Liver (tissue), 9 donors: ENCODE measurements around the gene TRAPPC12. TPM values are rescaled to one million over a fixed set of nuclear protein-coding genes. Genes with fewer than 3 reads are reported as not detected.

Experiments
- DNase-seq: peaks from one replicate; pipeline ENCODE4 v3.0.0-alpha.2; 2017; ENCODE audit warnings: low spot score
- H3K27ac ChIP-seq, 2 donors: one replicate each; pipeline ENCODE4 v1.7.0; 2013; ENCODE audit warnings: inconsistent platforms in 2 of 2, low read length in 2 of 2, control low read depth in 1 of 2, low read depth in 1 of 2, mild to moderate bottlenecking in 1 of 2
- H3K27me3 ChIP-seq, 4 donors: one replicate each; pipeline versions ENCODE4 v1.6.1 to v1.7.0; 2013; ENCODE audit warnings: low read length in 3 of 4, inconsistent platforms in 1 of 4, mild to moderate bottlenecking in 1 of 4, moderate library complexity in 1 of 4; ENCODE audit not compliant: control insufficient read depth in 4 of 4, insufficient read depth in 4 of 4
- H3K36me3 ChIP-seq, 4 donors: one replicate each; pipeline versions ENCODE4 v1.6.1 to v1.7.0; 2013; ENCODE audit warnings: low read length in 3 of 4, mild to moderate bottlenecking in 3 of 4, low read depth in 1 of 4, moderate library complexity in 1 of 4; ENCODE audit not compliant: control insufficient read depth in 4 of 4, insufficient read depth in 3 of 4
- H3K4me1 ChIP-seq, 4 donors: one replicate each; pipeline versions ENCODE4 v1.6.1 to v1.7.0; 2013; ENCODE audit warnings: low read length in 3 of 4, mild to moderate bottlenecking in 3 of 4, moderate library complexity in 1 of 4; ENCODE audit not compliant: control insufficient read depth in 4 of 4, insufficient read depth in 4 of 4
- H3K4me3 ChIP-seq, 3 donors: one replicate each; pipeline versions ENCODE4 v1.6.1 to v1.7.0; 2013; ENCODE audit warnings: low read length in 3 of 3, control low read depth in 1 of 3, low read depth in 1 of 3, mild to moderate bottlenecking in 1 of 3
- H3K9ac ChIP-seq, 2 donors: one replicate each; pipeline ENCODE4 v1.7.0; 2013; ENCODE audit warnings: low read length in 2 of 2, mild to moderate bottlenecking in 2 of 2, moderate library complexity in 2 of 2, control low read depth in 1 of 2, low read depth in 1 of 2
- H3K9me3 ChIP-seq, 4 donors: one replicate each; pipeline versions ENCODE4 v1.6.1 to v1.7.0; 2013; ENCODE audit warnings: low read length in 3 of 4; ENCODE audit not compliant: control insufficient read depth in 4 of 4
- EGR1 ChIP-seq, 2 donors: IDR thresholded peaks; 2 replicates each; pipeline ENCODE4 v1.6.1; 2016 to 2018; ENCODE audit warnings: antibody characterized with exemption in 2 of 2, low read depth in 2 of 2
- GABPA ChIP-seq, 2 donors: IDR thresholded peaks in 1 of 2; conservative IDR thresholded peaks in 1 of 2; 2 replicates each; pipeline ENCODE4 v1.6.1; 2016; ENCODE audit warnings: antibody characterized with exemption in 2 of 2, mild to moderate bottlenecking in 1 of 2, moderate library complexity in 1 of 2
- HNF4A ChIP-seq, 2 donors: conservative IDR thresholded peaks; 2 replicates each; pipeline ENCODE4 v1.6.1; 2016; ENCODE audit warnings: antibody characterized with exemption in 2 of 2, mild to moderate bottlenecking in 2 of 2
- HNF4G ChIP-seq: IDR thresholded peaks from 2 replicates; pipeline ENCODE4 v1.6.1; 2016; ENCODE audit warnings: antibody characterized with exemption
- JUND ChIP-seq, 2 donors: IDR thresholded peaks; 2 replicates each; pipeline ENCODE4 v1.6.1; 2016; ENCODE audit warnings: antibody characterized with exemption in 2 of 2
- NR2F2 ChIP-seq: IDR thresholded peaks from 2 replicates; pipeline ENCODE4 v1.6.1; 2016; ENCODE audit warnings: antibody characterized with exemption
- RAD21 ChIP-seq, 2 donors: IDR thresholded peaks; 2 replicates each; pipeline ENCODE4 v1.6.1; 2016; ENCODE audit warnings: antibody characterized with exemption in 2 of 2, mild to moderate bottlenecking in 2 of 2
- SP1 ChIP-seq: IDR thresholded peaks from 2 replicates; pipeline ENCODE4 v1.6.1; 2018; ENCODE audit warnings: antibody characterized with exemption, mild to moderate bottlenecking
- TAF1 ChIP-seq: conservative IDR thresholded peaks from 2 replicates; pipeline ENCODE4 v1.6.1; 2016; ENCODE audit warnings: antibody characterized with exemption, mild to moderate bottlenecking
- YY1 ChIP-seq: IDR thresholded peaks from 2 replicates; pipeline ENCODE4 v1.6.1; 2016; ENCODE audit warnings: antibody characterized with exemption, mild to moderate bottlenecking
- WGBS: extraction: QIAGEN DNeasy Blood & Tissue Kit; methylation state at CpG from one replicate; pipeline ENCODE4 v1.1.7; 2013; 5-methylcytosine and 5-hydroxymethylcytosine counted together
- polyA plus RNA-seq, 2 donors: library from polyadenylated mRNA; stranded (reverse) in 1 of 2; unstranded in 1 of 2; fragments of 200-250 nt in 1 of 2; fragments of >200 nt in 1 of 2; fragmentation: Nextera tagmentation in 1 of 2; extraction: Ambion mirVana in 1 of 2; gene quantifications; one replicate each; pipeline versions ENCODE4 v1.2.1 to v1.2.3, GENCODE V29; 2013 to 2015
- total RNA-seq, 2 donors: library from RNA; depleted of rRNA; stranded (reverse); fragments of >200 nt; gene quantifications; one replicate each; pipeline ENCODE4 v1.2.3, GENCODE V29; 2014
- TF ChIP-seq, protein P1 (sequence below): IDR thresholded peaks from 2 replicates; pipeline ENCODE4 v1.6.1; 2016; ENCODE audit warnings: antibody characterized with exemption
- TF ChIP-seq, protein P2 (sequence below): IDR thresholded peaks from 2 replicates; pipeline ENCODE4 v1.6.1; 2016; ENCODE audit warnings: antibody characterized with exemption
- TF ChIP-seq, protein P3 (sequence below): IDR thresholded peaks from 2 replicates; pipeline ENCODE4 v1.6.1; 2016; ENCODE audit warnings: antibody characterized with exemption
- donor health status: healthy.
- donor health status: healthy.
- donor health status: healthy.
- donor health status: healthy.
- donor health status: healthy.

TRAPPC12 gene
- total and polyA plus RNA-seq, 4 donors = 30.2 to 60.9 (median 39.7) TPM

DNA sequence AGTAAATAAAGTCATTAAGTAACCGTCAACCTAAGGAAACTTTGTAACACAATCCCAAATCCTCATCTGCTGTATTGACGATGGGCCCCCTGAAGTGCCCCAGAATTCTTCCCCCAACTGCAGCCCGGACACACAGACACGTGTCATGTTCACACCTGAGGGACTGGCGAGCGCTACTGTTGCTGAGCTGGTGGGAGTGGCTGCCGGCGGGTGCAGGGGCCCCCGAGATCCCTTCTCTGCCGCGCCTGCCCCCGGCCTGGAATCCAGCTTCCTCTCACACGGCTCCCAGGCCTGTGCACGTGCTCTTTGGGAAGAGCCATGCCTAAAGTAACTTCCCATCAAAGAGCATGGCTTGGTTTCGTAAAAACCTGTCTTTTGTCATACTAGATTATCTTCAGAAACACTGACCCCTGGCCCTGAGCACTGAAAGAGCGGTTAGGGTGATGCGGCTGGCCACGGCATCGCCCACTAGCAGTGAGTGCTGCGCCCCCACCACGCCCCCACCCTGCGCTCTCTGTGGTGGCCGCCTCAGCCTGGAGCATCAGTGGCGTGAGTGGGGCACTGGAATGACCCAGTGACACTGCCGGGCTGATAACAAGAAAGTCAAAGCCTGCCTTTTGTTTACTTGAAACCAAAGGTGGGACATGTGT is 83.8 kb downstream of the TRAPPC12 start:
- H3K9ac ChIP-seq = no peak overlapping the region
- H3K9me3 ChIP-seq = no peaks in the 10 kb centered on the region
- H3K4me1 ChIP-seq = peaks cover 0 to 13% (median 8%) of the 10 kb centered on the region in 4 donors
- no peak overlapping the region for H3K27ac ChIP-seq
- WGBS = 92% methylated on average over 25 of the region's 25 CpGs
- TF ChIP-seq, protein P1, sequence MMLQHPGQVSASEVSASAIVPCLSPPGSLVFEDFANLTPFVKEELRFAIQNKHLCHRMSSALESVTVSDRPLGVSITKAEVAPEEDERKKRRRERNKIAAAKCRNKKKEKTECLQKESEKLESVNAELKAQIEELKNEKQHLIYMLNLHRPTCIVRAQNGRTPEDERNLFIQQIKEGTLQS = no peak
- TF ChIP-seq TAF1 (no peak), NR2F2 (no peak), GABPA (IDR thresholded peaks at IDR 0.05 in 1 of 2, conservative IDR thresholded peaks at IDR 0.05 in 1 of 2) (no peak), HNF4G (no peak), YY1 (no peak), SP1 (no peak)
- TF ChIP-seq, protein P2, sequence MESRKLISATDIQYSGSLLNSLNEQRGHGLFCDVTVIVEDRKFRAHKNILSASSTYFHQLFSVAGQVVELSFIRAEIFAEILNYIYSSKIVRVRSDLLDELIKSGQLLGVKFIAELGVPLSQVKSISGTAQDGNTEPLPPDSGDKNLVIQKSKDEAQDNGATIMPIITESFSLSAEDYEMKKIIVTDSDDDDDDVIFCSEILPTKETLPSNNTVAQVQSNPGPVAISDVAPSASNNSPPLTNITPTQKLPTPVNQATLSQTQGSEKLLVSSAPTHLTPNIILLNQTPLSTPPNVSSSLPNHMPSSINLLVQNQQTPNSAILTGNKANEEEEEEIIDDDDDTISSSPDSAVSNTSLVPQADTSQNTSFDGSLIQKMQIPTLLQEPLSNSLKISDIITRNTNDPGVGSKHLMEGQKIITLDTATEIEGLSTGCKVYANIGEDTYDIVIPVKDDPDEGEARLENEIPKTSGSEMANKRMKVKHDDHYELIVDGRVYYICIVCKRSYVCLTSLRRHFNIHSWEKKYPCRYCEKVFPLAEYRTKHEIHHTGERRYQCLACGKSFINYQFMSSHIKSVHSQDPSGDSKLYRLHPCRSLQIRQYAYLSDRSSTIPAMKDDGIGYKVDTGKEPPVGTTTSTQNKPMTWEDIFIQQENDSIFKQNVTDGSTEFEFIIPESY = no peak
- H3K27me3 ChIP-seq = no peaks in the 10 kb centered on the region
- no peak for DNase-seq
- H3K4me3 ChIP-seq = no peak overlapping the region
- peaks cover 9 to 35% (median 27%) of the 10 kb centered on the region in 4 donors for H3K36me3 ChIP-seq

DNA sequence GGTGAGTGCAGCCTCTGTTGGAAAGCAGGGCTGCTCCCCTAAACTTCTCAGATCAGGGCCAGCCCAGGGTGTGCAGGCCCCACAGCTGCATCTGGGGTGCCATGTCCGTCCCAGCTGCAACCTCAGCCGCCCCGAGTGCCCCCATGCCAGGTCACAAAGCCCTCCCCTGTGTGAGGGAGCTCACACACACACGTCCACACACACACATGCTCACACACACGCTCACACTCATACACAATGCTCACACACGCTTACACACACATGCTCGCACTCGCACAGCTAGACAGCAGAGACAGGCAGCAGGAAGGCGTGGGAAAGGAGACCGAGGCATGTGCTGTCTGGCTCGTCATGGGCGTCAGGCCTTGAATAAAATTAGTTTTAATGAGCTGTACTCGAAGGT is 84.5 kb downstream of the TRAPPC12 start:
- H3K4me3 ChIP-seq = no peak overlapping the region
- no peak for DNase-seq
- peaks cover 0 to 13% (median 8%) of the 10 kb centered on the region in 4 donors for H3K4me1 ChIP-seq
- WGBS = 97% methylated on average over 13 of the region's 13 CpGs
- peaks cover 9 to 37% (median 30%) of the 10 kb centered on the region in 4 donors for H3K36me3 ChIP-seq
- H3K27me3 ChIP-seq = no peaks in the 10 kb centered on the region
- TF ChIP-seq JUND (IDR thresholded peaks at IDR 0.05) = no peak
- TF ChIP-seq, protein P3, sequence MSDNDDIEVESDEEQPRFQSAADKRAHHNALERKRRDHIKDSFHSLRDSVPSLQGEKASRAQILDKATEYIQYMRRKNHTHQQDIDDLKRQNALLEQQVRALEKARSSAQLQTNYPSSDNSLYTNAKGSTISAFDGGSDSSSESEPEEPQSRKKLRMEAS = no peak
- no peak for TF ChIP-seq NR2F2
- H3K9ac ChIP-seq = no peak overlapping the region
- no peaks in the 10 kb centered on the region for H3K9me3 ChIP-seq
- no peak overlapping the region for H3K27ac ChIP-seq

DNA sequence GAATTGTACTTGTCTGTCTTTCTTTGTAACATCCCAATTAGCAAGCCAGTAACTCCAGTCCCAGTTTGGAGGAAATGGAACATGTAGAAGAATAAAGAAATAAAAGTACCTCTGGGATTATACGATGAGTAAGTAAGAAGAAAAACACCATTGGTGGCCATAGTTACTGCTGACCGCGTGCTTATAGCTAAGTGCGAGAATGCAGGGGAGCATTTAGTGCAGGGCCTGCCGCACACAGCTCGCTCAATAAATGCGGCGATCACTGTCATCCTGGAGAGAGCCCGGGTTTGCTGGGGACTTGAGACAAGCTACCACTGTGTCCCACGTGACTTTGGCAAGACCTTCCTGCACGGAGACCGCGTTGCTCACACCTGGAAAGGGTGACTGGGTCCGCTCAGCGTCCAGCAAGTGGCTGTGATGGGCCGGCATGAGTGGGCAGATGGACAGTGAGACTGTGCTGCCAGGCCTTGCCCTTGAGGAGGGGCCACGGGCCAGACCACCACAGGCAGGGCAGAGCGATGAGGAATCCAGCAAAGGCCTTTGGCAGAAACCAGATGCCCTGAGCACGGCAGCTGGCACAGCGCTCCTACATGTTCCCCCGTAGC is 85.0 kb downstream of the TRAPPC12 start:
- H3K36me3 ChIP-seq = peaks cover 9 to 42% (median 32%) of the 10 kb centered on the region in 4 donors
- H3K4me1 ChIP-seq = peaks cover 0 to 13% (median 8%) of the 10 kb centered on the region in 4 donors
- H3K27me3 ChIP-seq = no peaks in the 10 kb centered on the region
- no peak for TF ChIP-seq YY1
- TF ChIP-seq EGR1 (IDR thresholded peaks at IDR 0.05; ENCODE audit: low read depth in 2 of 2) = no peak
- TF ChIP-seq HNF4A (conservative IDR thresholded peaks at IDR 0.05) = no peak
- TF ChIP-seq RAD21 (IDR thresholded peaks at IDR 0.05) = no peak
- TF ChIP-seq, protein P2 = no peak
- TF ChIP-seq JUND (IDR thresholded peaks at IDR 0.05) = no peak
- no peak for TF ChIP-seq NR2F2
- no peak for TF ChIP-seq TAF1
- no peak for TF ChIP-seq HNF4G
- TF ChIP-seq, protein P1 = no peak
- TF ChIP-seq, protein P3 = no peak
- H3K9ac ChIP-seq = no peak overlapping the region
- no peak overlapping the region for H3K27ac ChIP-seq
- DNase-seq = no peak
- H3K9me3 ChIP-seq = no peaks in the 10 kb centered on the region
- 98% methylated on average over 21 of the region's 21 CpGs for WGBS
- no peak overlapping the region for H3K4me3 ChIP-seq
